Transverse colon (tissue), 3 donors: ENCODE data around the gene RAB27A.

Experiments used
- CTCF ChIP-seq, 5 experiments: fragments of 200-600 bp in 3 of 5; fragments of 450-650 bp in 2 of 5; sonication (generic) in 3 of 5; IDR thresholded peaks; 1 replicate in 2 of 5; 2 replicates in 3 of 5; pipeline ENCODE4 v1.5.1; 2016 to 2017; ENCODE audit warnings: antibody characterized with exemption in 5 of 5, inconsistent platforms in 3 of 5, mild to moderate bottlenecking in 2 of 5, moderate library complexity in 1 of 5
- POLR2A ChIP-seq: fragments of 450-650 bp; IDR thresholded peaks from one replicate; pipeline ENCODE4 v1.6.1; 2016; ENCODE audit warnings: antibody characterized with exemption, mild to moderate bottlenecking, moderate library complexity

GRCh38 chr15:55222588-55222987, 67.0 kb downstream of the RAB27A start:
- TF ChIP-seq POLR2A (no peak), CTCF (IDR thresholded peaks at IDR 0.05) (no peak)
